Skin epidermis (tissue), 12 donors: ENCODE measurements around the gene POLK.
"Not testable (repeated sequence)": the region's sequence is repeated elsewhere in the genome, so short reads cannot be mapped to it uniquely, and the experiment has no call there.

ENCODE experiments used
- H3K27ac ChIP-seq, 21 experiments: fragments of 200-600 bp; sonication (generic) in 11 of 21; one replicate each; pipeline ENCODE4 v1.5.0; 2020; ENCODE audit warnings: mild to moderate bottlenecking in 3 of 21, inconsistent platforms in 2 of 21, moderate library complexity in 2 of 21
- H3K4me3 ChIP-seq, 7 experiments: fragments of 200-600 bp; sonication (generic) in 2 of 7; one replicate each; pipeline ENCODE4 v1.5.0; 2020; ENCODE audit warnings: inconsistent platforms in 2 of 7, mild to moderate bottlenecking in 2 of 7, moderate library complexity in 1 of 7

POLK gene

DNA sequence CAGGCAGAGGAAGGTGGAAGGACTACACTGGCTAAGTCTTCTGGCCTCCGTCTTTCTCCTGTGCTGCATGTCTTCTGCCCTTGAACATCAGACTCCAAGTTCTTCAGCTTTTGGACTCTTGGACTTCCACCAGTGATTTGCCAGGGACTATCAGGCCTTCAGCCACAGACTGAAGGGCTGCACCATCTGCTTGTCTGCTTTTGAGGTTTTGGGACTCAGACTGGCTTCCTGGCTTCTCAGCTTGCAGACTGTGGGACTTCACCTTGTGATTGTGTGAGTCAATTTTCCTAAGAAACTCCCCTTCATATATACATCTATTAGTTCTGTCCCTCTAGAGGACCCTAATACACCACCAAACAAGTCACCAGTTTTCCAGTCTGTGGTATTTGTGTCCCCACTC lies 89.9 kb downstream of the POLK start:
- no peak overlapping the region for H3K27ac ChIP-seq
- H3K4me3 ChIP-seq, result no peak overlapping the region

DNA sequence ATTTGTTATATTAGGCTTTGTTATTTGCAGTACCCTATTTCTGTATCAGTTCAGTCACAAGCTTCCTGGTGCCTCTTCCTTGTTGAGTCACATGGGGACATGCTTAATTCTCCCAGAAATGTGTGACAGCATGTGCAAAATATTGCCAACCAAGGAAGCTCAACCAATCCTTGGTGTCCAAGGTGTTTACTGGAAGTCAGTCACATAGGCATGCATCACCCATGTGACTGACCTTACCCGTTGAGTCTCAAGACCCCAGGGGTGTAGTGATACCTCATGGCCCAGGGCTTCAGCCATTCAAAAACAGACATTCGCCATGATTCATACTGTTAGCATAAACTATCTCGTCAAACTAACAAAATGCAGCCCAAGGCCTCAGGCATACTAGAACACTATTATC lies 90.3 kb downstream of the POLK start:
- H3K27ac ChIP-seq, result no peak overlapping the region
- H3K4me3 ChIP-seq, result no peak overlapping the region

- Histone ChIP-seq H3K4me3 (no peak overlapping the region), H3K27ac (peak overlapping the region in 1 of 21 experiments; percentile 47)
Measured at GRCh38 chr5:75603371-75603770, 91.7 kb downstream of the POLK start.

GRCh38 chr5:75603821-75604220 lies 92.1 kb downstream of the POLK start:
- Histone ChIP-seq H3K4me3 (no peak overlapping the region), H3K27ac (peak overlapping the region in 1 of 21 experiments; percentile 47)

DNA sequence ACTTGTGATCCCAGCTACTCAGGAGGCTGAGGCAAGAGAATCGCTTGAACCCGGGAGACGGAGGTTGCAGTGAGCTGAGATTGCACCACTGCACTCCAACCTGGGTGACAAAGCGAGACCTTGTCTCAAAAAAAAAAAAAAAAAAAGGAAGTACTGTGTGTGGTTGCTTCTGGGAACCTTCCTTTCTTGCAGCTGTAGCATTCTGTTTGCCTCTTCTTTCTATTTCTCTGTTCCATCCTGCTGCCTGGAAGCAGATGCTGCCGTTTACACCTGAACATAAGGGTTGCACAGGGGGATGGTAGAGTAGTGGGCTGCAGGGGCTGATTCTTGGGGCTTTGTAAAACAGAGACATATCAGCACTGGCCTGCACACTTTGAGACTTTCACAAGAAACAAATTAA lies 95.7 kb downstream of the POLK start:
- not testable (repeated sequence) for H3K4me3 ChIP-seq, H3K27ac ChIP-seq

GRCh38 chr5:75608870-75609269 lies 97.2 kb downstream of the POLK start:
- Histone ChIP-seq H3K27ac (no peak overlapping the region), H3K4me3 (no peak overlapping the region)

- Histone ChIP-seq H3K4me3 (no peak overlapping the region), H3K27ac (no peak overlapping the region)
Measured at GRCh38 chr5:75610201-75610600, 98.5 kb downstream of the POLK start.

GRCh38 chr5:75610859-75611310 lies 99.2 kb downstream of the POLK start:
- H3K4me3 ChIP-seq, result peak overlapping the region; percentile 26 to 58 (median 42)
- H3K27ac ChIP-seq, result peak overlapping the region in 6 of 21 experiments; percentile 50 to 81 (median 66)

GRCh38 chr5:75611311-75612225 lies 99.9 kb downstream of the POLK start, which contains the start of gene ANKDD1B:
TSS of gene ANKDD1B (plus strand) at chr5:75611453. CDS start at chr5:75611635, 182 bp downstream.
- Histone ChIP-seq H3K4me3 (peak within 1 kb of the TSS; percentile 26 to 58 (median 42)), H3K27ac (peak within 1 kb of the TSS in 15 of 21 experiments; percentile 11 to 81 (median 67))

DNA sequence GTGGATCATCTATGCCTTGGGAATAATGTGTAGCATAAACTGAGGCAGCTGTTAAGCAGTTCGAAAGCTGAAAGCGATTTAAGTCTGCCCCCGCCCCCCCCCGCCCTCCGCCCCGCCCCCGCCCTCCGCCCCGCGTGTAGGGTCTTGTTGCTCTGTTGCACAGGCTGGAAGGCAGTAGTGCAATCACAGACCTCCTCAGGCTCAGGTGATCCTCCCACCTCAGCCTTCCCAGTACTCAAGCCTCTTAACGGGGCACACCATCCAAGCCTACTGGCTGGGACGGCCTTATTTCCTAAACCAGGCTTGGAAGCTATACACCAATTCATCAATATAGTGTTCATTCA lies 100.5 kb downstream of the POLK start:
- H3K4me3 ChIP-seq, result peak overlapping the region in 5 of 7 experiments; percentile 35 to 58 (median 47)
- peak overlapping the region in 3 of 21 experiments; percentile 68 to 71 (median 68) for H3K27ac ChIP-seq

- no peak overlapping the region for H3K4me3 ChIP-seq
- peak overlapping the region in 1 of 21 experiments; percentile 20 for H3K27ac ChIP-seq
Measured at GRCh38 chr5:75612901-75613300, 101.2 kb downstream of the POLK start.

DNA sequence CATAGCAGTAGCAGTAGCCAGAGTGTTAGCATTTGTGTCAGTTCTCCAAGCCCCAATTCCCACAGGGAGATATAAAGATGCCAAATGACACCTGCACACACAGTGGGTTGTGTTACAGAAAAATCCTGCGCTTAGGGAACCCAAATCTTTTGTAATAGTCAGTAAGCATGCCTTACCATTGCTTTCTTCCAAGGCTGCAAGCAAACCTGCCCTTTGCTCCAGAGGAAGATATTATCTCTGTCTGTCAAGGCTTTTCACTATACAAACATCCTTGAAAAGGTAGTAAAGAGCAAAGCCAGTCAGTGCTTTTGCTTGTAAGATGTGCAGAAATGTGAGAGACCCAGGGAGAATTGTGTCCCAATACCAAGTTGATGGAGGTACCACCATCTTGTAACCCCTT lies 102.5 kb downstream of the POLK start:
- H3K27ac ChIP-seq, result no peak overlapping the region
- H3K4me3 ChIP-seq, result no peak overlapping the region

DNA sequence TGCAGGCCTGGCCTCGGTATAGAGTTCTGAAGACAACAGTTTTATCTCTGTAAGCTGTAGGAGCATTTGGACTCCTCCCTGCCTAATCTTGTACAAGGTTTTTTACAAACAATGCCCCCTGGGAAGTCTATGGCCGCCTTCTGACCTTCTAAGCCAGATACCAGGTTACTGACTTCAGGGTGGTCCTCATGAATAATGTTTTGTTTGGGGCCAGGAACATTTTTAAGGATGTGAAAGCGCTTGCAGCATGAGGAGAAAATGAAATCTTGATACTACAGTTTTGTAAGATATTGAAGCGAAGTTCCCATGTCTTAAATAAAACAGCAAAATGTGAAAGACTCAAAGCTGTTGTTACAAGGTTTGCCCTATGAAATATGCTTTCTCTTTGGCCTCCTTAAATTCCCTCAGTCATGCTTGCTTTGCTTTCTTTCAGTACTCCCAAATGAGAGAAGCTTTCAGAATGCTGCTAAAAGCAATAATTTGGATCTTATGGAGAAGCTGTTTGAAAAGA lies 104.7 kb downstream of the POLK start:
- H3K4me3 ChIP-seq, result no peak overlapping the region
- H3K27ac ChIP-seq, result peak overlapping the region in 6 of 21 experiments; percentile 30 to 75 (median 47)

DNA sequence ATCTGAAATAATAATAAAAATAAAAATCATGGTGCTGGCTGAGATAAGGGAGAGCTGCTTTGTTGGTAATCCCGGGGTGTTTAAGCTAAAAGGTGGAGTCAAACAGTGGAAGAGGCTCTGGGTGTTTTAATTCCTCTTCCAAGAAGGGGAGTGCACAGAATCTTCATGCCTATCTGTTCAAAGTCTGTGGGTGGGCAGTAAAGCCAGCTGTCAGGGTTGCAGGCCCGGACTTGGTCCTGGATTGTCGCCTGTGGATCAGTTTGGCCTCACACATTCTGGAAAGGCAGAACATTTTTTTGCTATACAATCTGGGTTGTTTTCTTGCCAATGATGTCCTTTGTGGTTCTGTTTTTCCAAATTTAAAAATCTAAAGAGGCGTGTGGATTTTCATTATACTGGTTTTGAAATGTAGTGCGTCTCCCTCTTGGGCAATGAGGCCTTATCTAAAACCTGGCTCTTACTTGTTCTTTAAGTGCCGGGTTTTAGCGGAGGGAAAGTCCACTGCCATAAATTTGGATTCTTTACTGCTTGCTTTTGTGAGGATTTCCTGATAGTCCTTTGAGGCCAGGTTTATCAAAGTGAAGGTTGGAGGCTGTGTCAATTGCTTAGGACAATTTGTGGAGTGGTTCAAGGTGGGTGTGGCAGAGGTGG lies 105.4 kb downstream of the POLK start:
- Histone ChIP-seq H3K27ac (peak overlapping the region in 8 of 21 experiments; percentile 20 to 75 (median 54)), H3K4me3 (no peak overlapping the region)

DNA sequence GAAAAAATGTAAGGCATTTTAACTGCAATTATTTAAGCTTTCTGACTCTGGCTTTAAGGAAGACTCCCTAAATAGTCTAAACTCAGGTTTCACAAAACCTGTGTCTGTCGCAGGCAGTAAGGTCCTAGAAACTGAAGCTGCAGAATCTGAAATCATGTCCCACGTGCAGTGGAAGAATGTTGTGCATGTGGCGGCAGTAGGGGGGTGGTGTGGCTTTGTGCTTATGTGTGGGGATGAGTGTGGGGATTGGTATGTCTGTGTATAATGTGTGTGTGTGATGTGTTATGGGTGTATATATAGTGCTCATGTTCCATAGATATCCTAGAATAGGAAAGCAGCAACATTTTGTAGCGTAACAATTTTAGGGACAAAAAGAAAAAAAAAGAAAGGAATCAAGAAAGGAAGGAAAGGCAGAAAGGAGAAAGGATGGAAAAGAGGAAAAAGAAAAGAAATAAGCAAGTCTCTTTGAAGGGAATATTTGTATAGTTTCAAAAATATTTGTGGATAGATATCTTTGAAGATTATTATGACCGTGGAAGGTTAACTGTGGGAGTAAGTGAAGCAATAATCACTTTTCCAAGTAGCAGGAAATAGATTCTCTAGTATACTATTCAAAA lies 106.2 kb downstream of the POLK start:
- Histone ChIP-seq H3K27ac (peak overlapping the region in 6 of 21 experiments; percentile 24 to 75 (median 62)), H3K4me3 (no peak overlapping the region)

DNA sequence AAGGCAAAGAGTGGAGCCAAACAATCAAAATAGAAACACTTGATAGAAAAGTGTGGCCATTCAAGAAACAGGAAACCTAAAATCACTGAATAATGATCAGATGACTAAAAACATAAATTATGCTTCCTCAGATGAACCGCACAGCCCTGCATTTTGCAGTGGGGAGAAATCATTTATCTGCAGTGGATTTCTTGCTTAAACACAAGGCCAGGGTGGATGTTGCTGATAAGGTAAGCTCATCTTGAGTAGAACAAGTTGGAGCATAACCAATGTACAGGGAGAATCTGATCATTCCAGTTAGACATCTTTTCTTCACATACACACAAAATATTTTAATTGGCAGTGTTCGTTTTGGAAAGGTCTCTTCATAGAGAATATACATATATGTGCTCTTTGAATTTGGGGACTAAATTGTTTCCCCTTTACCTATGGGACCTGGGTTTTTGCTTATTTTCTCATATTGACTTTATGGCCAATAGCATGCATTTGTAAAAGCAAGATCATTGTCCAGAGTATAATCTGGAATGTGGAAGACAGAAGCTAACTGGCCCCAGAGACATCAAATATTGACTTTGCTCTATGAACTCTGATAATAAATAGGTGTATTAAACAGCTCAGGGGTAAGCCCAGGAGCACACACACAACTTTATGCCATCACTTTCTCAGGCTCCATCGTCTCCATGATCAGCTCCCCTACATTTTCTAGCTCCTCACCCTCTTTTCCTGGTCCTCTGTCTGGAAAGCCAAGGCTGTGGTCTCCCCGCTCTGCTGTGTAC lies 108.7 kb downstream of the POLK start:
- Histone ChIP-seq H3K27ac (peak overlapping the region in 6 of 21 experiments; percentile 37 to 79 (median 54)), H3K4me3 (no peak overlapping the region)

- H3K27ac ChIP-seq, result peak overlapping the region in 5 of 21 experiments; percentile 21 to 74 (median 24)
- no peak overlapping the region for H3K4me3 ChIP-seq
Measured at GRCh38 chr5:75622564-75622963, 110.9 kb downstream of the POLK start.

GRCh38 chr5:75623846-75624245 lies 112.2 kb downstream of the POLK start:
- Histone ChIP-seq H3K4me3 (no peak overlapping the region), H3K27ac (peak overlapping the region in 2 of 21 experiments; percentile 24 to 74)

DNA sequence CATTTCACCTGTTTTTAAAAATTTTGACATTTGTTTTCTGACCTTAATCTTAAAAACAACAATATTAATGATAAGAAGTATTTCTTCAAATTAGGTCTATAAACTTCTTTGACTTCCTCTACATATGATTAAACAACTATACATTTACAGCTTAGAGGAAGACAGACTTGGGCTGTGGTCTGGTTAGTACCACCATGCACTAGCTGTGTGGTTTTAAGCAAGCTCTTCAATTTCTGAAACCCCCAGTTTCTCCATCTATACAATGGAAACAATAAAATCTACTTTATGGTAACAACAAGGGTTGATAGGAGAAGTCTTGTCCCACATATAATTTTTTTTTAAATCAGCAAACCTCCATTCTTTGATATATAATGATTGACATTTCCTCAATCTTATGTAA lies 115.3 kb downstream of the POLK start:
- H3K4me3 ChIP-seq, result no peak overlapping the region
- H3K27ac ChIP-seq, result no peak overlapping the region
